Measurements from ENCODE around the gene MRPL1.

GRCh38 chr4:77880784-77881183, 18.2 kb downstream of the MRPL1 start:
- TF ChIP-seq EZH2 (IDR thresholded peaks at IDR 0.05; ENCODE audit: insufficient read depth, poor library complexity, severe bottlenecking) (no peak), EZH2phosphoT487 (IDR thresholded peaks at IDR 0.05; ENCODE audit: insufficient read depth, low read depth) (no peak)
